Measurements from ENCODE around the gene ZNF469. TPM values are rescaled to one million over a fixed set of nuclear protein-coding genes. Genes with fewer than 3 reads are reported as not detected.

The ZNF469 gene
- total RNA-seq, 1 donor from 2014 or later = 1.5 TPM

GRCh38 chr16:88366032-88366703 is 16.6 kb upstream of the ZNF469 start:
- H3K27me3 Mint-ChIP-seq = peaks cover 17% of the 10 kb centered on the region
- H3K9me3 Mint-ChIP-seq = no peaks in the 10 kb centered on the region
- H3K4me1 Mint-ChIP-seq (ENCODE audit: unreplicated experiment) = no peaks in the 10 kb centered on the region
- no peak overlapping the region for H3K27ac Mint-ChIP-seq
- H3K4me3 Mint-ChIP-seq = no peak overlapping the region
- no peak for DNase-seq (ENCODE audit: extremely low spot score, unreplicated experiment)
- H3K36me3 Mint-ChIP-seq = no peaks in the 10 kb centered on the region
- TF ChIP-seq CTCF (conservative IDR thresholded peaks at IDR 0.05) = no peak

GRCh38 chr16:88366704-88367047 is 16.1 kb upstream of the ZNF469 start:
- no peak for TF ChIP-seq CTCF (conservative IDR thresholded peaks at IDR 0.05)
- no peak overlapping the region for H3K27ac Mint-ChIP-seq
- no peaks in the 10 kb centered on the region for H3K9me3 Mint-ChIP-seq
- H3K4me1 Mint-ChIP-seq (ENCODE audit: unreplicated experiment) = no peaks in the 10 kb centered on the region
- H3K27me3 Mint-ChIP-seq = peaks cover 13% of the 10 kb centered on the region
- no peaks in the 10 kb centered on the region for H3K36me3 Mint-ChIP-seq
- no peak for DNase-seq (ENCODE audit: extremely low spot score, unreplicated experiment)
- no peak overlapping the region for H3K4me3 Mint-ChIP-seq

- no peak for DNase-seq (ENCODE audit: extremely low spot score, unreplicated experiment)
- H3K36me3 Mint-ChIP-seq = no peaks in the 10 kb centered on the region
- no peak overlapping the region for H3K4me3 Mint-ChIP-seq
- TF ChIP-seq CTCF (conservative IDR thresholded peaks at IDR 0.05) = no peak
- H3K27ac Mint-ChIP-seq = no peak overlapping the region
- H3K27me3 Mint-ChIP-seq = peaks cover 5% of the 10 kb centered on the region
- no peaks in the 10 kb centered on the region for H3K9me3 Mint-ChIP-seq
- H3K4me1 Mint-ChIP-seq (ENCODE audit: unreplicated experiment) = no peaks in the 10 kb centered on the region
Measured at GRCh38 chr16:88367560-88367959, 15.2 kb upstream of the ZNF469 start.

- no peak for DNase-seq (ENCODE audit: extremely low spot score, unreplicated experiment)
- no peak overlapping the region for H3K27ac Mint-ChIP-seq
- no peaks in the 10 kb centered on the region for H3K36me3 Mint-ChIP-seq
- no peak for TF ChIP-seq CTCF (conservative IDR thresholded peaks at IDR 0.05)
- H3K4me3 Mint-ChIP-seq = no peak overlapping the region
- no peaks in the 10 kb centered on the region for H3K4me1 Mint-ChIP-seq (ENCODE audit: unreplicated experiment)
- peaks cover 3% of the 10 kb centered on the region for H3K27me3 Mint-ChIP-seq
- no peaks in the 10 kb centered on the region for H3K9me3 Mint-ChIP-seq
Measured at GRCh38 chr16:88368036-88368435, 14.7 kb upstream of the ZNF469 start.

GRCh38 chr16:88368994-88369393 is 13.8 kb upstream of the ZNF469 start:
- no peak for DNase-seq (ENCODE audit: extremely low spot score, unreplicated experiment)
- Mint-ChIP-seq H3K36me3 (no peaks in the 10 kb centered on the region), H3K27me3 (peaks cover 3% of the 10 kb centered on the region), H3K4me1 (ENCODE audit: unreplicated experiment) (no peaks in the 10 kb centered on the region), H3K27ac (no peak overlapping the region), H3K9me3 (no peaks in the 10 kb centered on the region), H3K4me3 (no peak overlapping the region)
- TF ChIP-seq CTCF (conservative IDR thresholded peaks at IDR 0.05) = no peak
